ENCODE data around the gene A2M. TPM values are rescaled to one million over a fixed set of nuclear protein-coding genes. Genes with fewer than 3 reads are reported as not detected.
A peak's percentile ranks its signal among the peaks of the same experiment; 100 is the strongest.

A2M gene
- total and polyA plus RNA-seq, 9 of the 15 experiments (the other 6 are each of a cell fraction or from before 2014, with no cell fraction given) = 0.08 to 2.3 TPM; not detected in 7

DNA sequence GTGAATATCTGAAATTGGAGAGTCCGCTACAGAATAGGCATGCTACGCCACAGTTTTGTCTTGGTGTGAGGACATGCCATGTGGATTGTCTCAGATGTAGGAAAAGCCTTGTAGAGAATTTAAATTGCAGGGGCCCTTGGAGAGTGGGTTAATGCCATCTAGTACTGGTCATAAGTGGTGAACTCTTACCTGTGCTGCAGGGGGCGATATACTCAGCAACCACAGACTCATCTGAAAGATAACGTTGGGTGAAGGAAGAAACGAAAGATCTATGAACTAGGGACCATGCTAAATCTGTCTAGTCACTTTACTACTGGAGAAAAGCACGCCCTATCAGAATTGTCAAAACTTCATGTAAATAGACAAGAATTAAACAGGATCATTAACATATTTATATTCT is 33.7 kb upstream of the A2M start:
- in situ Hi-C loops (cut with MboI) (no loop called here), intact Hi-C loops (cut with micrococcal nuclease) (no loop called here)
- Histone ChIP-seq H3K9me1 (ENCODE audit: control insufficient read depth, insufficient read depth, low read length) (no peaks in the 10 kb centered on the region), H3K27ac (ENCODE audit: extremely low read depth, low read depth, low read length) (no peak overlapping the region), H3K4me1 (replicated peaks in 1 of 2; ENCODE audit: control insufficient read depth in 2 of 2, insufficient read depth in 2 of 2, low read length in 2 of 2) (no peaks in the 10 kb centered on the region), H3K9ac (ENCODE audit: insufficient read depth in 1 of 2, low read depth in 2 of 2, low read length in 2 of 2) (no peak overlapping the region), H3K4me3 (no peak overlapping the region), H4K20me1 (replicated peaks; ENCODE audit: control insufficient read depth, insufficient read depth, low read length) (no peaks in the 10 kb centered on the region), H3K27me3 (ENCODE audit: control insufficient read depth in 2 of 2, insufficient read depth in 2 of 2, low read length in 2 of 2) (no peaks in the 10 kb centered on the region), H3K9me3 (replicated peaks; ENCODE audit: control insufficient read depth, insufficient read depth, low read depth, low read length) (no peaks in the 10 kb centered on the region), H3K79me2 (ENCODE audit: control insufficient read depth, insufficient read depth, low read length) (no peaks in the 10 kb centered on the region), H2AFZ (ENCODE audit: low read depth, low read length) (no peak overlapping the region), H3K36me3 (ENCODE audit: control insufficient read depth, insufficient read depth, low read length) (no peaks in the 10 kb centered on the region), H3K4me2 (ENCODE audit: insufficient read depth, low read length) (no peak overlapping the region)
- CTCF ChIA-PET (ENCODE audit: low intra/inter-chr PET ratio) = no interaction called here
- BruUV-seq (replicated peaks) = no TSS peak
- ATAC-seq = no peak
- WGBS (ENCODE audit: insufficient coverage, low coverage, missing lambda C conversion rate) = 1% methylated on average over 5 of the region's 6 CpGs
- no peak for FAIRE-seq
- peak in 1 of 4 experiments; percentile 3 for DNase-seq (ENCODE audit: extremely low read depth in 1 of 4, low spot score in 3 of 4)
- TF ChIP-seq HSF4 (CRISPR knock-in tag; IDR thresholded peaks at IDR 0.05; ENCODE audit: borderline replicate concordance) (no peak), MTA1 (IDR thresholded peaks at IDR 0.05; ENCODE audit: borderline replicate concordance) (no peak), LCOR (CRISPR knock-in tag; IDR thresholded peaks at IDR 0.05) (no peak), ZNF175 (CRISPR knock-in tag; IDR thresholded peaks at IDR 0.05; ENCODE audit: low read depth) (no peak), BCOR (IDR thresholded peaks at IDR 0.05) (no peak), ZNF551 (CRISPR knock-in tag; IDR thresholded peaks at IDR 0.05) (no peak), ZNF263 (CRISPR knock-in tag; IDR thresholded peaks at IDR 0.05; ENCODE audit: borderline replicate concordance) (no peak), RNF2 (IDR thresholded peaks at IDR 0.05) (no peak), ZFP36 (IDR thresholded peaks at IDR 0.05; ENCODE audit: low read depth, low read length, partially characterized antibody) (no peak), RBM22 (IDR thresholded peaks at IDR 0.05; ENCODE audit: low read depth, low read length, poor library complexity, severe bottlenecking) (no peak)
- TF ChIP-seq, protein P1, sequence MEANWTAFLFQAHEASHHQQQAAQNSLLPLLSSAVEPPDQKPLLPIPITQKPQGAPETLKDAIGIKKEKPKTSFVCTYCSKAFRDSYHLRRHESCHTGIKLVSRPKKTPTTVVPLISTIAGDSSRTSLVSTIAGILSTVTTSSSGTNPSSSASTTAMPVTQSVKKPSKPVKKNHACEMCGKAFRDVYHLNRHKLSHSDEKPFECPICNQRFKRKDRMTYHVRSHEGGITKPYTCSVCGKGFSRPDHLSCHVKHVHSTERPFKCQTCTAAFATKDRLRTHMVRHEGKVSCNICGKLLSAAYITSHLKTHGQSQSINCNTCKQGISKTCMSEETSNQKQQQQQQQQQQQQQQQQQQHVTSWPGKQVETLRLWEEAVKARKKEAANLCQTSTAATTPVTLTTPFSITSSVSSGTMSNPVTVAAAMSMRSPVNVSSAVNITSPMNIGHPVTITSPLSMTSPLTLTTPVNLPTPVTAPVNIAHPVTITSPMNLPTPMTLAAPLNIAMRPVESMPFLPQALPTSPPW (CRISPR knock-in tag; IDR thresholded peaks at IDR 0.05) = no peak
- TF ChIP-seq, protein P2, sequence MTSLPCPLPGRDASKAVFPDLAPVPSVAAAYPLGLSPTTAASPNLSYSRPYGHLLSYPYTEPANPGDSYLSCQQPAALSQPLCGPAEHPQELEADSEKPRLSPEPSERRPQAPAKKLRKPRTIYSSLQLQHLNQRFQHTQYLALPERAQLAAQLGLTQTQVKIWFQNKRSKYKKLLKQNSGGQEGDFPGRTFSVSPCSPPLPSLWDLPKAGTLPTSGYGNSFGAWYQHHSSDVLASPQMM (CRISPR knock-in tag; IDR thresholded peaks at IDR 0.05) = no peak
- POLR2A ChIA-PET = no interaction called here

Measured in K562 (cell line).